ENCODE measurements around the gene CRYBG3.

CRYBG3 gene

GRCh38 chr3:97983933-97984491 lies 162.2 kb downstream of the CRYBG3 start:
- DNase-seq = no peak

GRCh38 chr3:97987306-97987705 lies 165.5 kb downstream of the CRYBG3 start:
- DNase-seq = no peak

- no peak for DNase-seq
Measured at GRCh38 chr3:97988784-97989568, 167.2 kb downstream of the CRYBG3 start.

GRCh38 chr3:97990624-97991292 lies 168.9 kb downstream of the CRYBG3 start:
- no peak for DNase-seq

- no peak for DNase-seq
Measured at GRCh38 chr3:97991293-97991682, 169.5 kb downstream of the CRYBG3 start.

- no peak for DNase-seq
Measured at GRCh38 chr3:97992547-97993173, 170.8 kb downstream of the CRYBG3 start.

GRCh38 chr3:97993526-97993925 lies 171.7 kb downstream of the CRYBG3 start:
- DNase-seq = no peak

GRCh38 chr3:97994328-97994945 lies 172.6 kb downstream of the CRYBG3 start:
- DNase-seq = no peak
